Neuronal stem cell (in vitro differentiated cells): ENCODE measurements around the gene TXNIP.

Source experiments
- DNase-seq: peaks from one replicate; pipeline ENCODE4 v3.0.0-alpha.2; 2013; ENCODE audit warnings: low spot score
- H2AFZ ChIP-seq: one replicate; pipeline ENCODE4 v1.6.1; 2013; ENCODE audit warnings: mild to moderate bottlenecking, low read length, inconsistent platforms
- H2AK5ac ChIP-seq: 2 replicates; pipeline ENCODE4 v1.6.1; 2013; ENCODE audit warnings: low read depth, mild to moderate bottlenecking, inconsistent platforms, low read length, moderate library complexity, mixed read lengths
- H2BK120ac ChIP-seq: 2 replicates; pipeline ENCODE4 v1.6.1; 2013; ENCODE audit warnings: low read depth, mild to moderate bottlenecking, inconsistent platforms, low read length, moderate library complexity, mixed read lengths
- H2BK12ac ChIP-seq: one replicate; pipeline ENCODE4 v1.6.1; 2013; ENCODE audit warnings: low read length, inconsistent platforms
- H2BK15ac ChIP-seq: 2 replicates; pipeline ENCODE4 v1.6.1; 2013; ENCODE audit warnings: mild to moderate bottlenecking, low read length, inconsistent platforms, mixed read lengths
- H2BK5ac ChIP-seq: one replicate; pipeline ENCODE4 v1.6.1; 2013; ENCODE audit warnings: inconsistent platforms, mild to moderate bottlenecking, low read length, moderate library complexity
- H3K14ac ChIP-seq: one replicate; pipeline ENCODE4 v1.6.1; 2013; ENCODE audit warnings: low read length, inconsistent platforms
- H3K18ac ChIP-seq: 2 replicates; pipeline ENCODE4 v1.6.1; 2013; ENCODE audit warnings: low read length, inconsistent platforms
- H3K23ac ChIP-seq: 2 replicates; pipeline ENCODE4 v1.6.1; 2013; ENCODE audit warnings: low read depth, mild to moderate bottlenecking, mixed read lengths, low read length, inconsistent platforms; ENCODE audit not compliant: poor library complexity
- H3K27ac ChIP-seq: replicated peaks from 3 replicates; pipeline ENCODE4 v1.5.1; 2013; ENCODE audit warnings: low read length, inconsistent platforms
- H3K27me3 ChIP-seq, 3 experiments: 2 replicates each; pipeline ENCODE4 v1.6.1; 2013; ENCODE audit warnings: low read length in 3 of 3, mild to moderate bottlenecking in 2 of 3, inconsistent platforms in 1 of 3, low read depth in 1 of 3, mixed read lengths in 1 of 3, moderate library complexity in 1 of 3; ENCODE audit not compliant: control insufficient read depth in 3 of 3, insufficient read depth in 3 of 3
- H3K36me3 ChIP-seq, 2 donors: replicated peaks in 1 of 2; 2 replicates each; pipeline ENCODE4 v1.6.1; 2013; ENCODE audit warnings: low read length in 2 of 2; ENCODE audit not compliant: control insufficient read depth in 2 of 2, insufficient read depth in 2 of 2
- H3K4ac ChIP-seq: 2 replicates; pipeline ENCODE4 v1.6.1; 2013; ENCODE audit warnings: inconsistent platforms, mild to moderate bottlenecking, low read length, moderate library complexity
- H3K4me1 ChIP-seq, 2 donors: 1 replicate in 1 of 2; 2 replicates in 1 of 2; pipeline ENCODE4 v1.6.1; 2013; ENCODE audit warnings: low read length in 2 of 2, low read depth in 1 of 2; ENCODE audit not compliant: control insufficient read depth in 2 of 2, insufficient read depth in 1 of 2
- H3K4me2 ChIP-seq: one replicate; pipeline ENCODE4 v1.6.1; 2013; ENCODE audit warnings: mild to moderate bottlenecking, low read length, inconsistent platforms; ENCODE audit not compliant: insufficient read depth, poor library complexity, severe bottlenecking
- H3K4me3 ChIP-seq, 2 donors: 2 replicates each; pipeline ENCODE4 v1.5.1; 2013; ENCODE audit warnings: low read length in 2 of 2, mild to moderate bottlenecking in 2 of 2, inconsistent platforms in 1 of 2, moderate library complexity in 1 of 2
- H3K79me1 ChIP-seq: one replicate; pipeline ENCODE4 v1.6.1; 2013; ENCODE audit warnings: low read depth, mild to moderate bottlenecking, inconsistent platforms, low read length, moderate library complexity
- H3K9ac ChIP-seq: one replicate; pipeline ENCODE4 v1.6.1; 2013; ENCODE audit warnings: mild to moderate bottlenecking, low read depth, low read length, inconsistent platforms; ENCODE audit not compliant: poor library complexity
- H3K9me3 ChIP-seq, 2 donors: replicated peaks in 1 of 2; 2 replicates each; pipeline versions ENCODE3 to v1.6.1; 2013; ENCODE audit warnings: low read length in 2 of 2, mild to moderate bottlenecking in 2 of 2, inconsistent platforms in 1 of 2, low read depth in 1 of 2, mixed read lengths in 1 of 2, moderate library complexity in 1 of 2; ENCODE audit not compliant: control insufficient read depth in 2 of 2, insufficient read depth in 1 of 2
- H4K8ac ChIP-seq: one replicate; pipeline ENCODE4 v1.6.1; 2013; ENCODE audit warnings: low read depth, mild to moderate bottlenecking, inconsistent platforms, low read length, moderate library complexity
- H4K91ac ChIP-seq: one replicate; pipeline ENCODE4 v1.6.1; 2013; ENCODE audit warnings: low read length, low read depth, mild to moderate bottlenecking, inconsistent platforms; ENCODE audit not compliant: poor library complexity
- WGBS, 2 donors: extraction: QIAGEN DNeasy Blood & Tissue Kit; methylation state at CpG; one replicate each; pipeline ENCODE4 v1.1.7; 2013; ENCODE audit warnings: missing lambda C conversion rate in 2 of 2, mixed read lengths in 1 of 2; ENCODE audit not compliant: insufficient read length in 2 of 2, insufficient replicate concordance in 1 of 2; ENCODE audit errors: extremely low coverage in 2 of 2; 5-methylcytosine and 5-hydroxymethylcytosine counted together

The TXNIP gene

DNA sequence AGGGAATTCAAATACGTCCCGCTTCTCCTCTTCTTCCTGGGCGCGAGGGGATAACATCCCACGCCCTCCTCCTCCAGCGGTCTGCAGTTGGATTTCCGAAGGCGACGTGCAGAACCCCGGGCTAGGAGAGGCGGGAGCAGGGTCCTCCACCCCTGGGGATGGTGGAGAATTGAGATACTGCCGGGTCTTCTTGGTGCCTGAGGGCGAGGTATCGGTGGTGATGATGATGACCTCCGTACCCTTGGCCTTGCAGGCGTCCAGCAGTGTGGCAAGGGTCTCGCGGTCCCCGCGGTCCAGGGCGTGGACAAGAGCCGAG, 35.3 kb downstream of the TXNIP start:
- Histone ChIP-seq H2AFZ (peak overlapping the region; percentile 96), H2BK15ac (no peak overlapping the region), H3K9me3 (peaks cover 0 to 4% of the 10 kb centered on the region in 2 donors), H3K23ac (peak overlapping the region; percentile 69), H3K4me3 (peak overlapping the region; percentile 66 to 78), H3K27me3 (peaks cover 0 to 49% (median 18%) of the 10 kb centered on the region in 3 experiments), H3K4me2 (peak overlapping the region; percentile 97), H3K9ac (peak overlapping the region; percentile 46), H2BK5ac (no peak overlapping the region), H3K4me1 (peaks cover 13 to 44% of the 10 kb centered on the region in 2 donors), H3K4ac (no peak overlapping the region), H3K27ac (no peak overlapping the region), H2BK12ac (peak overlapping the region; percentile 14), H3K18ac (peak overlapping the region; percentile 81), H3K14ac (no peak overlapping the region), H2BK120ac (peak overlapping the region; percentile 35), H3K36me3 (no peaks in the 10 kb centered on the region), H4K8ac (no peak overlapping the region), H2AK5ac (peak overlapping the region; percentile 64), H3K79me1 (no peaks in the 10 kb centered on the region), H4K91ac (no peak overlapping the region)
- DNase-seq, result no peak
- WGBS, 2 donors, result no CpG with 5 or more reads among the region's 22 CpGs

DNA sequence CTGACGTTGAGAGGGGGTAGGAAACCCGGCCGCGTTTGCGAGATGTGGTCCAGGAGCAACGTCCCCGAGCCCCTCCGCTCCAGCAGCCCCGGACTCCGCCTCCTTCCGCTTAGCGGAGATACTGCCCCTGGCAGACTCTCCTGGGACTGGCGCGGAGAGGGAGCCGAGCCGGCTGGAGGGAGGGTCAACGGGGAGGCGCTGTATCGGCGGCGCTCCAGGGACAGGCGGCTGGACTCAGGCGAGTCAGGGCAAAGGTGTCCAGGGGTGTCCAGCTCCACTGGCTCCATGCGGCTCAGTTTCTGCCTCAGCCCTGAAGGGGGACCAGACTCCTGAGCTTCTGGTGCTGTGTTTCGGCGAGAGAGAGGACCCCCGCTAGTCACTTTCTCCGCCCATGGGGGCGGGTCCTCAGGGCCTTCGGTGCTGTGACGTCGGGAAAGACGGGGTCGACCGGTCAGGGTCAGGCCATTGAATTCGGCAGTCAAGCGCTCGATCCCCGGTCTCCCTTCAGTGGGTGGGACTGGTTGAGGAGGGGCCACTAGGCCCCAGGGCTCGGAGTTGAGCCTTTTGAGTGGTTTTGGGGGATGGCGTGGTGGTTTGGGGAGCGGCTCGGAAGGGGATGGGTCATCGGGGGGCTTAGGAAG, 35.8 kb downstream of the TXNIP start:
- no peak overlapping the region for H4K91ac ChIP-seq
- H3K14ac ChIP-seq, result peak overlapping the region; percentile 33
- H4K8ac ChIP-seq, result no peak overlapping the region
- no CpG with 5 or more reads among the region's 44 CpGs for WGBS, 2 donors
- no peak overlapping the region for H2BK120ac ChIP-seq
- no peak overlapping the region for H3K27ac ChIP-seq
- peak overlapping the region; percentile 97 for H3K4me2 ChIP-seq
- H3K27me3 ChIP-seq, result peaks cover 0 to 51% (median 18%) of the 10 kb centered on the region in 3 experiments
- H3K36me3 ChIP-seq, result no peaks in the 10 kb centered on the region
- H3K23ac ChIP-seq, result no peak overlapping the region
- H2BK5ac ChIP-seq, result peak overlapping the region; percentile 68
- no peak overlapping the region for H2BK12ac ChIP-seq
- no peak overlapping the region for H3K4ac ChIP-seq
- peak overlapping the region; percentile 43 for H2BK15ac ChIP-seq
- peak overlapping the region; percentile 96 for H2AFZ ChIP-seq
- DNase-seq, result peak; percentile 73
- no peaks in the 10 kb centered on the region for H3K79me1 ChIP-seq
- peaks cover 0 to 4% of the 10 kb centered on the region in 2 donors for H3K9me3 ChIP-seq
- H3K4me3 ChIP-seq, result peak overlapping the region; percentile 66 to 78
- peaks cover 13 to 45% of the 10 kb centered on the region in 2 donors for H3K4me1 ChIP-seq
- H2AK5ac ChIP-seq, result no peak overlapping the region
- peak overlapping the region; percentile 88 for H3K18ac ChIP-seq
- no peak overlapping the region for H3K9ac ChIP-seq

DNA sequence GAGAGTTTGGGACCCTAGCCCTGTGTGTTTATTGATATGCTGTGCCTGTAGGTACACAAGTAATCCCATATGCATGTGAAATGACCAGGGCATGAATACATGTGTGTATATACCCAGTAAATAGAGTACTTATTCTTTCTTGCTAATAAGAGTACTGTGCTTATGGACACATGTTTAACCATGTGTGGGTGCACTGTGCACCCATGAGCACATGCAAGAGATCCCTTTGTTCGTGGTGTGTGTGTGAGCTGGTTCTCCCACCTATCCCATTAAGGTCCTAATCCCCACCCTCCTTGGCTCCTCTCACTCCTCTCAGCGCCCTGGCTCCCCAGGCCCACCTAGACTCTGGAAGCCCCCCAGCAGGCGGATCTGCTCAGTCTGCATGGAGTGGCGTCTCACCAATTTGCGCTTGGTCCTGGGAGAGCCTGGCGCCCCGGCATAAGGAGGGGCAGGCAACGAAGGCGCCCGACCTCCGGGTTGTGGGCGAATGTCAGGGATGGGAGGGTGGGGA, 36.4 kb downstream of the TXNIP start:
- Histone ChIP-seq H4K8ac (no peak overlapping the region), H4K91ac (no peak overlapping the region), H3K23ac (no peak overlapping the region), H2AFZ (peak overlapping the region; percentile 96), H2BK120ac (no peak overlapping the region), H3K79me1 (no peaks in the 10 kb centered on the region), H3K9me3 (peaks cover 0 to 4% of the 10 kb centered on the region in 2 donors), H2BK5ac (peak overlapping the region; percentile 68), H3K27me3 (peaks cover 0 to 51% (median 18%) of the 10 kb centered on the region in 3 experiments), H3K4me2 (peak overlapping the region; percentile 97), H2BK12ac (peak overlapping the region; percentile 76), H3K27ac (no peak overlapping the region), H3K4me3 (peak overlapping the region; percentile 66 to 78), H3K36me3 (no peaks in the 10 kb centered on the region), H3K9ac (no peak overlapping the region), H3K4me1 (peaks cover 13 to 50% of the 10 kb centered on the region in 2 donors), H3K18ac (peak overlapping the region; percentile 85), H3K14ac (peak overlapping the region; percentile 33), H2AK5ac (no peak overlapping the region), H2BK15ac (peak overlapping the region; percentile 43), H3K4ac (no peak overlapping the region)
- no peak for DNase-seq
- WGBS, 2 donors, result no CpG with 5 or more reads among the region's 12 CpGs

DNA sequence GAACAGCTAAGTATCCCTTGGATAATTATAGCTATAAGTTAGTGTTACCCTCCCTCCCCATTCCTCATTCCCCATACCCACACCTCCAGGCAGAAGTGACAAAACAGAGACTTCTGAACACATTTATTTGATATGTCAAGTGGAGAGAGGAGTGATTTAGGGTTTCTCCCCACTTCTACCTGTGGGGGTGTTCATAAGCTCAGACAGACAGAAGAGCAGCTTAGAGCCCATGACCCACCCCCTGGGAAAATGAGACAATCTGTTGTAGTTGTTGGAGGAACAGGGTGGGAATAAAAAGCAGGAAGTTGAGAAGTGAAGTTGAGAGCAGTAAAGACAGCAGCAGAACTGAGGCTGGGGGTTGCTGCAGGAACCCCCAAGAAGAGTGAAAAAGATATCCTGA, 37.0 kb downstream of the TXNIP start:
- Histone ChIP-seq H3K18ac (no peak overlapping the region), H4K8ac (no peak overlapping the region), H2AK5ac (no peak overlapping the region), H3K23ac (no peak overlapping the region), H3K27me3 (peaks cover 0 to 51% (median 18%) of the 10 kb centered on the region in 3 experiments), H4K91ac (no peak overlapping the region), H3K27ac (no peak overlapping the region), H3K4me3 (peak overlapping the region in 1 of 2 donors; percentile 66), H3K14ac (no peak overlapping the region), H3K9ac (no peak overlapping the region), H3K36me3 (no peaks in the 10 kb centered on the region), H2BK120ac (no peak overlapping the region), H3K9me3 (peaks cover 0 to 4% of the 10 kb centered on the region in 2 donors), H2BK5ac (no peak overlapping the region), H3K4ac (no peak overlapping the region), H3K4me1 (peaks cover 13 to 55% of the 10 kb centered on the region in 2 donors), H2BK15ac (no peak overlapping the region), H2BK12ac (no peak overlapping the region), H2AFZ (peak overlapping the region; percentile 96), H3K79me1 (no peaks in the 10 kb centered on the region), H3K4me2 (no peak overlapping the region)
- DNase-seq, result no peak
